Pons (tissue), 1 donor: Measurements from ENCODE around the gene PLA2G3.

Source experiments
- DNase-seq: peaks from one replicate; pipeline ENCODE4 v3.0.0-alpha.2; 2016; ENCODE audit warnings: low spot score

The PLA2G3 gene

GRCh38 chr22:31148488-31148887 lies 8.2 kb upstream of the PLA2G3 start:
- peak; percentile 11 for DNase-seq

- no peak for DNase-seq
Observed at GRCh38 chr22:31144223-31144622, 3.9 kb upstream of the PLA2G3 start.

GRCh38 chr22:31143537-31143936 lies 3.2 kb upstream of the PLA2G3 start:
- DNase-seq: peak; percentile 26

GRCh38 chr22:31143038-31143437 lies 2.7 kb upstream of the PLA2G3 start:
- no peak for DNase-seq

GRCh38 chr22:31142285-31142684 lies 2.0 kb upstream of the PLA2G3 start:
- DNase-seq: no peak

- DNase-seq: no peak
Observed at GRCh38 chr22:31141551-31141950, 1.2 kb upstream of the PLA2G3 start.

- no peak for DNase-seq
Observed at GRCh38 chr22:31140746-31141145, 438 bp upstream of the PLA2G3 start.

GRCh38 chr22:31139066-31139465 lies 1.2 kb downstream of the PLA2G3 start:
- no peak for DNase-seq

- no peak for DNase-seq
Observed at GRCh38 chr22:31138126-31138525, 2.2 kb downstream of the PLA2G3 start.

GRCh38 chr22:31137721-31138120 lies 2.6 kb downstream of the PLA2G3 start:
- no peak for DNase-seq

- no peak for DNase-seq
Observed at GRCh38 chr22:31136711-31137110, 3.6 kb downstream of the PLA2G3 start.

GRCh38 chr22:31136155-31136554 lies 4.2 kb downstream of the PLA2G3 start:
- no peak for DNase-seq

- DNase-seq: no peak
Observed at GRCh38 chr22:31135706-31136105, 4.6 kb downstream of the PLA2G3 start.

GRCh38 chr22:31134688-31135087 lies 5.6 kb downstream of the PLA2G3 start:
- no peak for DNase-seq

GRCh38 chr22:31133911-31134310 lies 6.4 kb downstream of the PLA2G3 start:
- no peak for DNase-seq

GRCh38 chr22:31130873-31131272 lies 9.4 kb downstream of the PLA2G3 start:
- DNase-seq: no peak

- no peak for DNase-seq
Observed at GRCh38 chr22:31128156-31128555, 12.2 kb downstream of the PLA2G3 start.

- no peak for DNase-seq
Observed at GRCh38 chr22:31127181-31127772, 13.0 kb downstream of the PLA2G3 start.

GRCh38 chr22:31126869-31127175 lies 13.5 kb downstream of the PLA2G3 start:
- no peak for DNase-seq

GRCh38 chr22:31126128-31126868 lies 14.0 kb downstream of the PLA2G3 start:
- no peak for DNase-seq

- no peak for DNase-seq
Observed at GRCh38 chr22:31125521-31126117, 14.7 kb downstream of the PLA2G3 start.

- no peak for DNase-seq
Observed at GRCh38 chr22:31124811-31125465, 15.4 kb downstream of the PLA2G3 start.

- no peak for DNase-seq
Observed at GRCh38 chr22:31124290-31124689, 16.0 kb downstream of the PLA2G3 start.
